IMR-90 (cell line): ENCODE results near the gene GORASP1. TPM values are rescaled to one million over a fixed set of nuclear protein-coding genes. Genes with fewer than 3 reads are reported as not detected.

Experiments
- ATAC-seq: fragments of 200-7000 bp; cut with Tn5 transposase; 2 replicates; pipeline ENCODE4 v1.9.1; 2020; ENCODE audit warnings: low read depth, mild to moderate bottlenecking, moderate library complexity
- BruUV-seq: library from RNA; stranded (reverse); fragments of 400-500 nt; replicated peaks from 2 replicates; lab custom pipeline; 2021; lab: Mats Ljungman, UMichigan
- CTCF ChIA-PET: fragments of 300-600 bp; formaldehyde crosslinking; extraction: SDS; loops from one replicate; lab custom pipeline; 2021; ENCODE audit warnings: antibody characterized with exemption; lab: Yijun Ruan, JAX
- POLR2A ChIA-PET: fragments of 300-600 bp; sonication (Branson Sonifier 250); formaldehyde crosslinking; loops from one replicate; lab custom pipeline; 2022; ENCODE audit warnings: antibody characterized with exemption; ENCODE audit not compliant: unreplicated experiment; lab: Charles Lee
- DNase-seq: peaks from one replicate; pipeline ENCODE4 v3.0.0; 2013
- H2AFZ ChIP-seq: replicated peaks from 2 replicates; pipeline ENCODE3; 2013; ENCODE audit warnings: low read length, mild to moderate bottlenecking; ENCODE audit not compliant: poor library complexity
- H2AK5ac ChIP-seq: 2 replicates; pipeline ENCODE4 v1.6.1; 2013; ENCODE audit warnings: low read depth, low read length, inconsistent platforms
- H2AK9ac ChIP-seq: replicated peaks from 2 replicates; pipeline ENCODE3; 2013; ENCODE audit warnings: mild to moderate bottlenecking, low read depth, low read length, moderate library complexity; ENCODE audit not compliant: poor library complexity
- H2BK120ac ChIP-seq: 2 replicates; pipeline ENCODE4 v1.6.1; 2013; ENCODE audit warnings: low read depth, low read length, inconsistent platforms
- H2BK15ac ChIP-seq: 3 replicates; pipeline ENCODE4 v1.6.1; 2013; ENCODE audit warnings: low read depth, low read length, inconsistent platforms
- H2BK20ac ChIP-seq: 2 replicates; pipeline ENCODE4 v1.6.1; 2013; ENCODE audit warnings: low read depth, mild to moderate bottlenecking, inconsistent platforms, low read length, moderate library complexity
- H2BK5ac ChIP-seq: 2 replicates; pipeline ENCODE4 v1.6.1; 2013; ENCODE audit warnings: mild to moderate bottlenecking, low read depth, low read length, inconsistent platforms; ENCODE audit not compliant: poor library complexity, severe bottlenecking
- H3K14ac ChIP-seq: replicated peaks from 2 replicates; pipeline ENCODE4 v1.6.1; 2013; ENCODE audit warnings: low read depth, low read length, inconsistent platforms
- H3K18ac ChIP-seq: 2 replicates; pipeline ENCODE4 v1.6.1; 2013; ENCODE audit warnings: low read depth, low read length, control low read depth
- H3K23ac ChIP-seq: 2 replicates; pipeline ENCODE4 v1.6.1; 2013; ENCODE audit warnings: low read depth, low read length, inconsistent platforms
- H3K27ac ChIP-seq: 2 replicates; pipeline ENCODE4 v1.5.1; 2013; ENCODE audit warnings: mild to moderate bottlenecking, control low read depth, low read length; ENCODE audit not compliant: insufficient read depth
- H3K27me3 ChIP-seq: 2 replicates; pipeline ENCODE4 v1.6.1; 2013; ENCODE audit warnings: low read length; ENCODE audit not compliant: control insufficient read depth, insufficient read depth
- H3K36me3 ChIP-seq: 2 replicates; pipeline ENCODE4 v1.6.1; 2013; ENCODE audit warnings: low read length, mixed read lengths; ENCODE audit not compliant: control insufficient read depth, insufficient read depth
- H3K4ac ChIP-seq: 2 replicates; pipeline ENCODE4 v1.6.1; 2013; ENCODE audit warnings: low read depth, low read length, inconsistent platforms
- H3K4me1 ChIP-seq: 2 replicates; pipeline ENCODE4 v1.6.1; 2013; ENCODE audit warnings: low read length, mixed read lengths; ENCODE audit not compliant: control insufficient read depth, insufficient read depth
- H3K4me2 ChIP-seq: 2 replicates; pipeline ENCODE4 v1.6.1; 2013; ENCODE audit warnings: low read depth, mild to moderate bottlenecking, control low read depth, low read length, moderate library complexity
- H3K4me3 ChIP-seq: 2 replicates; pipeline ENCODE4 v1.5.1; 2013; ENCODE audit warnings: low read depth, mild to moderate bottlenecking, control low read depth, low read length, moderate library complexity; ENCODE audit not compliant: insufficient read depth
- H3K56ac ChIP-seq: 2 replicates; pipeline ENCODE4 v1.6.1; 2013; ENCODE audit warnings: low read length, inconsistent platforms; ENCODE audit not compliant: insufficient read depth; ENCODE audit errors: extremely low read depth
- H3K79me1 ChIP-seq, 2 experiments: 2 replicates each; pipeline ENCODE4 v1.6.1; 2013; ENCODE audit warnings: low read length in 2 of 2, inconsistent platforms in 1 of 2, low read depth in 1 of 2
- H3K9ac ChIP-seq: 2 replicates; pipeline ENCODE4 v1.6.1; 2013; ENCODE audit warnings: low read depth, low read length, control low read depth
- H3K9me1 ChIP-seq: 2 replicates; pipeline ENCODE4 v1.6.1; 2013; ENCODE audit warnings: low read length, inconsistent platforms; ENCODE audit not compliant: insufficient read depth
- H3K9me3 ChIP-seq: 2 replicates; pipeline ENCODE4 v1.6.1; 2013; ENCODE audit warnings: low read length; ENCODE audit not compliant: control insufficient read depth, insufficient read depth
- H4K20me1 ChIP-seq: 2 replicates; pipeline ENCODE4 v1.6.1; 2013; ENCODE audit warnings: low read length, inconsistent platforms; ENCODE audit not compliant: insufficient read depth
- H4K5ac ChIP-seq: 2 replicates; pipeline ENCODE4 v1.6.1; 2013; ENCODE audit warnings: mild to moderate bottlenecking, low read depth, low read length, control low read depth
- H4K8ac ChIP-seq, 2 experiments: 2 replicates each; pipeline ENCODE4 v1.6.1; 2013; ENCODE audit warnings: low read depth in 2 of 2, low read length in 2 of 2, control low read depth in 1 of 2, inconsistent platforms in 1 of 2
- H4K91ac ChIP-seq: 2 replicates; pipeline ENCODE4 v1.6.1; 2013; ENCODE audit warnings: low read depth, low read length, inconsistent platforms; ENCODE audit not compliant: insufficient read depth
- RAD21 ChIP-seq: IDR thresholded peaks from 2 replicates; pipeline ENCODE4 v1.6.1; 2012; ENCODE audit warnings: low read length, improper control_type of control experiment
- USF2 ChIP-seq: fragments of 150-350 bp; IDR thresholded peaks from 2 replicates; pipeline ENCODE4 v1.6.1; 2017; ENCODE audit warnings: mild to moderate bottlenecking, antibody characterized with exemption, low read length, low read depth
- WGBS, 2 experiments: methylation state at CpG; one replicate each; pipeline versions ENCODE4 v1.1.5 to v1.1.7; 2013; ENCODE audit warnings: missing lambda C conversion rate in 2 of 2; ENCODE audit not compliant: insufficient read length in 1 of 2; ENCODE audit errors: extremely low coverage in 2 of 2; 5-methylcytosine and 5-hydroxymethylcytosine counted together
- dilution Hi-C: fragments of 300-500 bp; cut with HindIII; formaldehyde crosslinking; loops from one replicate; pipeline ENCODE4 v1.14.3; 2018; ENCODE audit warnings: low sequenced_read_pairs; ENCODE audit not compliant: unreplicated experiment
- in situ Hi-C: fragments of 300-500 bp; cut with MboI; formaldehyde crosslinking; loops from 3 replicates; pipeline ENCODE4 v1.14.3; 2019; ENCODE audit warnings: low sequenced_read_pairs, inconsistent platforms, mixed read lengths
- intact Hi-C: fragments of 100-400 bp; cut with micrococcal nuclease; formaldehyde crosslinking; loops from 2 replicates; pipeline ENCODE4 v1.10.0; 2022
- polyA plus RNA-seq, 3 experiments: library from polyadenylated mRNA; depleted of rRNA; stranded (reverse); fragments of >200 nt; gene quantifications; 2 replicates each; pipeline ENCODE4 v1.2.3, GENCODE V29; 2012; ENCODE audit warnings: low replicate concordance in 1 of 3
- total RNA-seq: library from RNA; depleted of rRNA; stranded (reverse); fragments of >200 nt; gene quantifications from 2 replicates; pipeline ENCODE4 v1.2.3, GENCODE V29; 2012
- TF ChIP-seq, protein P1 (sequence below): fragments of 150-350 bp; IDR thresholded peaks from 2 replicates; pipeline ENCODE4 v1.6.1; 2016; ENCODE audit warnings: low read depth, mild to moderate bottlenecking, low read length, moderate library complexity, borderline replicate concordance

GORASP1 gene
- total and polyA plus RNA-seq, 2 of the 4 experiments (the other 2 are of a cell fraction): 35.0 to 56.6 TPM

GRCh38 chr3:39098473-39099000 lies 8.9 kb downstream of the GORASP1 start:
- in situ Hi-C loops: no loop called here
- H2AFZ ChIP-seq: no peak overlapping the region
- H3K18ac ChIP-seq: no peak overlapping the region
- H2AK5ac ChIP-seq: no peak overlapping the region
- no peak overlapping the region for H3K4me3 ChIP-seq
- H3K56ac ChIP-seq: no peak overlapping the region
- no peak overlapping the region for H3K4me2 ChIP-seq
- H2AK9ac ChIP-seq: no peak overlapping the region
- no peaks in the 10 kb centered on the region for H3K9me3 ChIP-seq
- WGBS, 2 experiments: 100% methylated on average over 1 of the region's 8 CpGs; no CpG with 5 or more reads in 1 of the 2 experiments
- H3K36me3 ChIP-seq: peaks cover 53% of the 10 kb centered on the region
- H4K91ac ChIP-seq: no peak overlapping the region
- dilution Hi-C loops: no loop called here
- H2BK20ac ChIP-seq: no peak overlapping the region
- no peak overlapping the region for H2BK15ac ChIP-seq
- TF ChIP-seq RAD21 (no peak), USF2 (no peak)
- TF ChIP-seq, protein P1, sequence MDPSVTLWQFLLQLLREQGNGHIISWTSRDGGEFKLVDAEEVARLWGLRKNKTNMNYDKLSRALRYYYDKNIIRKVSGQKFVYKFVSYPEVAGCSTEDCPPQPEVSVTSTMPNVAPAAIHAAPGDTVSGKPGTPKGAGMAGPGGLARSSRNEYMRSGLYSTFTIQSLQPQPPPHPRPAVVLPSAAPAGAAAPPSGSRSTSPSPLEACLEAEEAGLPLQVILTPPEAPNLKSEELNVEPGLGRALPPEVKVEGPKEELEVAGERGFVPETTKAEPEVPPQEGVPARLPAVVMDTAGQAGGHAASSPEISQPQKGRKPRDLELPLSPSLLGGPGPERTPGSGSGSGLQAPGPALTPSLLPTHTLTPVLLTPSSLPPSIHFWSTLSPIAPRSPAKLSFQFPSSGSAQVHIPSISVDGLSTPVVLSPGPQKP: no peak
- no TSS peak for BruUV-seq
- H4K8ac ChIP-seq: no peak overlapping the region
- no peak overlapping the region for H3K14ac ChIP-seq
- no peaks in the 10 kb centered on the region for H3K4me1 ChIP-seq
- CTCF ChIA-PET: no interaction called here
- no peak overlapping the region for H3K4ac ChIP-seq
- H2BK120ac ChIP-seq: no peak overlapping the region
- DNase-seq (no peak), ATAC-seq (no peak)
- H3K27ac ChIP-seq: no peak overlapping the region
- intact Hi-C loops: no loop called here
- no peak overlapping the region for H3K23ac ChIP-seq
- POLR2A ChIA-PET: no interaction called here
- no peaks in the 10 kb centered on the region for H3K27me3 ChIP-seq
- peaks cover 36% of the 10 kb centered on the region for H4K20me1 ChIP-seq
- no peak overlapping the region for H2BK5ac ChIP-seq
- H4K5ac ChIP-seq: no peak overlapping the region
- no peaks in the 10 kb centered on the region for H3K9me1 ChIP-seq
- H3K9ac ChIP-seq: no peak overlapping the region
- H3K79me1 ChIP-seq: peaks cover 13 to 35% of the 10 kb centered on the region in 2 experiments
